ENCODE measurements around the gene GPC6.
A peak's percentile ranks its signal among the peaks of the same experiment; 100 is the strongest.

GPC6 gene

DNA sequence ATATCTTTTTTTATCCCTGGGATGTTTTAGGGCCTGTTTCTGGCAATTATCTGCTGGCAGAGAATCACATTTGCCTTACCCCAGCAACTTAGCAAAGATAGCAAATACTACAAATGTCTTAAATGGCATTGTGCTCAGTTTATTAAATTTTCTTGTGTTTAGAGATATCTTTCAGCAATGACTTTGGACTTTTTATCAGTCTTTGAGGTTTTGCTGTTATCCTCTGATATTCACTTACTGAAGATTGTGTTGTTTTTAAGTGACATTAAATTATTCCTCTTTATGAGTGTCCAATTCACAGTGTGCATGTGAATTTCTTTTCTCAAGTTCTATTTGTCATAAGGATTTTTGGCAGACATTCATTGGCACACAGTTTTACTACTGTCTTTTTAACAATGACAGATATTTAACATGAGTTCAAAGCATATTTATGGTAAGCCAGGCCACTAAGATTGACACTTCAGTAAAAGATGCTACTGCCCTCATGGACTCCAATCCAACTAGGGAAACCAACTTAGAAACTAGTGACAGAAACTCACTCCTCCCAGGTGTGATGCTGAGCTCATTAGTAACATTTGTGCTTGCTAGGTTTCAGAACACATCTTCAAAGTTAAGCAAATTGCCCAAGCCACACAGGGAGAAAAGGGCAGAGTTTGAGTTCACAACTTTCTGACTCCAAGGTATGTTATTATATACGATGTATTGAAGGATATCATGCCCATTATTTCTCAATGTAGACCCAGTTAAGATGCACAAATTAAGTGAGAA is 481.9 kb downstream of the GPC6 start:
- DNase-seq: no peak

DNA sequence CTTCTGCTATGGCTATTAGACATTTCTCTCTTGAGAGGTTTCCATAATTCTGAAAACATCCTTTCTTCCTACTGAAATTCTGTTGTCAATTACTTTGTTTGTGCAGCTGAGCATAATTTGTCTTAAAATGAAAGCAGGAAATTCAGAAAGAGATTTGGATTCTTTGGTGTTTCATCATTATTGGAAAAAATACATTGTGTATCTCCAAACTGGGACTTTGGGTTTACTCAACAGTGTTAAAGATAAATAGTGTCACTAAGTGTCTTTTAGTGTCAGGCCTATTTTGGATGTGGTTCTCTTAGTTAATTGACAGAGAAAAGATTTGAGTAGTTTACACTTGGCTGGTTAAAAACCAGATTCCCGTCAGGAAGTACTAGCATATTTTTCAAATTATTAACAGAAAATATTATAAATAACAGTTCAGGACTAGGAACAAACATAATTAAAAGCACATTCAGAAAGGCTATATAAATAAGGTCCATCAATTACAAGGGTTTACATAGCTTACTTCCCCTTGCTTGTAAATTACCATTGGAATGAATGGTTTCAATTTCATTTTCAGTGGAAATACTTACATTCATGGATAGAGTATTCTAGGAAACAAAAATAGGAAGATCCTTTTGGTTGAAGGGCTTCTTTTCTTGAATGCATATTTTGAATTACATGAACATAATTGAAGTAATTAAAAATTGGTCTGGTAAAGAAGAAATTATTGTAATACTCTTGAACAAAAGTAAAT is 483.1 kb downstream of the GPC6 start:
- no peak for DNase-seq

DNA sequence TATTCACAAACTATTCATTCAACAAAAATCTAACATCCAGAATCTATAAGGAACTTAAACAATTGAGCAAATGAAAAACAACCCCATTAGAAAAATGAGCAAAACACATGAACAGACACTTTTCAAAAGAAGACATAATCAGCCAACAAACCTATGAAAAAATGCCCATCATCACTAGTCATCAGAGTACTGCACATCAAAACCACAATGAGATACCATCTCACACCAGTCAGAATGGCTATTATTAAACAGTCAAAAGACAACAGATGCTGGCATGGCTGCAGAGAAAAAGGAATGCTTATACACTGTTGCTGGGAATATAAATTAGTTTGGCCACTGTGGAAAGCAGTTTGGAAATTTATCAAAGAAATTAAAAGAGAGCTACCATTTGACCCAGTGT is 487.6 kb downstream of the GPC6 start:
- DNase-seq: no peak

DNA sequence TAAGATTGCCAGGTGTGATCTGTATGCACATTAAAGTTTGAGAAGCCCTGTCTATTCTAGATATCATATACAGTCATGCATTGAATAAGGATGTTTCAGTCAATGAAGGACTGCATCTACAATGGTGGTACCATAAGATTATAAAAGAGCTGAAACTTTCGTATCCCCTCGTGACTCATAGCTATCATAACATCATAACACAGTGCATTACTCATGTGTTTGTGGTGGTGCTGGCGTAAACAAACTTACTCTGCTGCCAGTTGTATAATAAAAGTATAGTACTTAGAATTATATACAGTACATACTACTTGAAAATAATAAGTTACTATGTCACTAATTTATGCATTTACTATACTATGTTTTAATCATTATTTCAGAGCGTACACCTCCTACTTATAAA is 489.3 kb downstream of the GPC6 start:
- no peak for DNase-seq

DNA sequence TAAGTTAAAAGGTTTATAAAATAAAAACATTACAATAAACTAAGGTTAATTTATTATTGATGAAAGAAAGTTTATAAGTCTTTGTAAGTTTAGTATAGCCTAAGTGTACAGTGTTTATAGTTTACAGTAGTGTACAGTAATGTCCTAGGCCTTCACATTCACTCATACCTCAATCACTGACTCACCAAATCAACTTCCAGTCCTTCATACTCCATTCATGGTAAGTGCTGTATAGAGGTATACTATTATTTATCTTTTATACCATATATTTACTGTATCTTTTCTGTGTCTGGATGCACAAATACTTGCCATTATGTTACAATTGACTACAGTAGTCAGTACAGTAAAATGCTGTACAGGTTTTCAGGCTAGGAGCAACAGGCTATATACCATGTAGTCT is 490.0 kb downstream of the GPC6 start:
- no peak for DNase-seq

DNA sequence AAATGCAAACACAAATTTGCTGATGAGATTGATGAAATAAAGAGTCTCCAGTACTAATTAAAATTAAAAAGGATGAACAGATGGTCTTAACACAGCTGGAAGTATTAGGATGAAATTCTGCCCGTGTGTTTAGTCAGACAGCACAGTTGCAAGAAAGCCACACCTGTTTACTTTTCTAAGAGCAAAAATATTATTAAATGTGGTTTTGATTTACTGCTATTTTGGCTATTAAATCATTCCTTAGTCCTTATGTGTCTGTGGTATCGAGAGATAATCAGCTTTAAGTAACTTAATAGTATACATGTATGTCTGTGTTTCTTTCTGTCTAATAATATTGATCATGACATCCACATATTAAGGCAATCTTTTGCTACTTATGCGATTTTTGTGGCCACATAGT is 494.9 kb downstream of the GPC6 start:
- DNase-seq: peak; percentile 85

DNA sequence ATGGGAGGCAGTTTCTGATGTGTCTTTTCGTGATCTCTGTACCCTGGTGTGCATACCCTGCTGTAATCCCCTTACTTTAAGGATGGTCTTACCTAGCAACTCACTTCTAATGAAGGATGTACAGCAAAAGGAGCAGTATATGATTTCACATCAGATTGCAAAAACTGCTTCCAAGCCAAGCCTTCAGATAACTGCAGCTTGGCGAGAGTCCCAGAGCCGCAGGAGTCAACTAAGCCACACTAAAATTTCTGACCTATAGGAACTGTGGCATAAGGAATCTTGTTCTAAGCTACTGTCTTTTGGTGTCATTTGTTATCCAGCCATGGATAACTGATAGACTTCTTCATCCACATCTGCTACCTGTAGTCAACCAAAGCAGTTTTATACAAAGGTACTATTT is 496.7 kb downstream of the GPC6 start:
- peak; percentile 78 for DNase-seq

DNA sequence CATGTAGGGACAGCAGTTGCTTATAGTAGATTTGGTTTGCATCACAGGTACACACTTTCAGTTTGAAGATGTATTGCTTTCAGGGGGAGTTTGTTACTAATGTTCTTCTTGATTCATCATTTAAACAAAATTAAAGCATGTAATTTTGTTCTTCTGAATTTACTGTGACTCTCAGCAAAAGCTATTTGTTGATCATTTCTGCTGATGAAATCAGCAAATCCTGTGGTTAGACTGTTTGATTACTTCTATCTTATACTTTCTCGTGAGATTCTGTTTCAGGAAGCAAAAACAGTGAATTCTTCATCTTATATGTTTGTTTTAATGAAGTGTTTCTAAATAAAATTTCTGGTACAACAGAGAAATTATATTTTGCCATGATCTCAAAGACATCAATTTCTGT is 497.6 kb downstream of the GPC6 start:
- DNase-seq: no peak

DNA sequence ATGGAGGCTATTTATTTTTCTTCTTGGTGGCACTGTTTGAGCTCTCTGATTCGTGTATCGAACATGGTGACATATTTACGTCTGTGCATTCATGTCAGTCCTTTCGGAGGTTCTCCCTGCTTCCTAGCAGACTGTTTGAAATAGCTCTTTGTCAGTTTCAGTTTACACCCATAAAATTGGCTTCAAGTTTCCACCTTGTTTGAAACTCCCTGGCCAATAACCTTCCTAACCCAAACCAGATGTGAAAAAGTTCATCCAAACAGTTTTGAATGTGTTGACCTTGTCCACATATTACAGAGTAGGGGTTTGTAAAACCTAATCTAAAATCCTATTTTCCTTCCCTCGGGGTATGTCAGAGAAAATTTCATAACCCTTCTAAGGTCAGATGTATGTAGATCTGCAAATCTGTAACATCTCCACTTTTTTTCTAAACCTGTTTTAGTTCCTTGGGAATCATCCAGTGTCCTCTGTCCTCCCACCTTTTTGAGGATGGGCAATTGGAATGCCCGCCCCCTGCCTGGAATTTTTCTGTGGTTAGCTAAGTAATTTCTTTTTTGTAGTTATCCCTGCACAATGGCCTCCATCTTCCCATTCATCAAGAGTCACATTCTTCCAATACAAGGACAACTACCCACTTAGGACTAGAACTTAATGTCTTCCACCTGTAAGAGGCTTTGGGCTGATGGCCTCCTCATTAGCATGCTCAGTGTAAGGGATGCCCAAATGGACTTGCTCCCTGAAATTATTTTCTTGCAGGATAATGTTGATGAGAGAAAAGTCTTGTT is 499.8 kb downstream of the GPC6 start:
- DNase-seq: peak; percentile 54

DNA sequence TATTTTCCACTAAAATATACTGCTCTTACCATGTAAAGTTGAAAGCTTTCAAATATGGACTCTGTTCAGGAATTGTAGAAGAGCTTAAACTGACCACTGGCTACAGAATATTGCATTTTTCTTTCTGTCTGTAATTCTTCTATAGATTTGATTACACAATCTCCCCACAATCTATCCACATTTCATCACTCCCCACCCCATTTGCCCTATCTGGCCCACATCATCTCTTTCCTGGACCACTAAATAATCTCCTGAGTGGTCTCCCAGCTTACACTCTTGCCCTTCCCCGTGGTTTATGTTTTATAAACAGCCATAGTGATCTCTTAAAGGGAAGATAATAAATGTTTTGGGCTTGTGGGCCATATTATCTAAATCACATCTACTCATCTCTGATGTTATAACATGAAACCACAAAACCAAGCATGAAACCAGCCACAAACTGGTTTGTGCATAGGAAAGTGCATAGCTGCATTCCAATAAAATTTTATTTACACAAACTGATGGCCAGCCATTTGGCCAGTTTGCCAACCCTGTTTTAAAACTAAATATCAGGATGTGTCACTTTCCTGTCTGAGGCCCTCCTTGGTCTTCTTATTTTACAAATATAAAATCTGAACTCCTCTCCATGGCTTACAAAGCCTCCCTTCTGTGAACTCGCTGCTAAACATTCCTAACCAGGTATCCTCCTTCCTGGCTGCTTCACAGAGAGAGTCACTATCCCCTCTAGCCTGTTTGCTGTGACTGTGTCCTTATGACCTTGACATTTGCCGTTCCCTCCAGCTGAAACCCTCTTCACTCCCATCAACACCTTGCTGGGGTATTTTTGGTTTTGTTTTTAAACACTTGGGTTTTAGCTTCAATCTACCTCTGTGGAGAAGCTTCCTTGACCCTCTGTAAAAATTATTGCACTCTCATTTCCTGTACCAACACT is 500.9 kb downstream of the GPC6 start:
- DNase-seq: no peak

DNA sequence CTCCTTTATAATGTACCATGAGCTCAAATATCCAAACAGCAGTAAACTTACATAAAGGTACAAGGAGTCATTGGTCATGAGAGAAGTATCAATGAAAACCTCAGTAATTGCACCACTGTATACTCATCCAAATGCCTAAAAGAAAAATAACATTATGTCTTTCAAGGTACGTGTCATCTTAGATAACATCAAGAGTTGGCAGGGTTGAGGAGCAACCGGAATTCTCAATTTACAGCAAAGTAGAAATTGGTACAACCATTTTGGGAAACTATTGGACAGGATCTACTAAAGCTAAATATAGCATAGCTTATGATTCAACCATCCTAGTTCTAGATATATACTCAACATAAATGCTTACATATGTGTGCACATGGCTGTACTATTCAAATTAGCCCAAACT is 502.8 kb downstream of the GPC6 start:
- no peak for DNase-seq

DNA sequence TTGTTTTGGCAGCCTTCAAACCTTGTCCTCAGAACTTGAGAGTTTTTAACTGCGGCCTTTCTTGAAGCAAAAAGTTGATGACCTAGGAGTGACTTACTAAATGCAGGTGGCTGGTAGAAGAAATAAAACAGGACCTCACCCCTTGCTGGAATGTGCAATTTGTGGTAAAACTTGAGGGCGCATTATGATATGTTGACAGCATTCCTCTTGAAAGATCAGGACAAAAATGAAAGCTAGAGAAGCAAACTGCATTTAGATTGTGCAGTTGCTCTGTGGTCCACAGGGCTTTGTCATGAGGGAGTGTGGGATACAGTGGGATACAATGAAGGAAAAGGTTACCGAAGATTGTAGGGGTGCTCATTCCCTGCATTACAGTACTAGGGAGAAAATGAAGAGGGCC is 504.2 kb downstream of the GPC6 start:
- DNase-seq: no peak

DNA sequence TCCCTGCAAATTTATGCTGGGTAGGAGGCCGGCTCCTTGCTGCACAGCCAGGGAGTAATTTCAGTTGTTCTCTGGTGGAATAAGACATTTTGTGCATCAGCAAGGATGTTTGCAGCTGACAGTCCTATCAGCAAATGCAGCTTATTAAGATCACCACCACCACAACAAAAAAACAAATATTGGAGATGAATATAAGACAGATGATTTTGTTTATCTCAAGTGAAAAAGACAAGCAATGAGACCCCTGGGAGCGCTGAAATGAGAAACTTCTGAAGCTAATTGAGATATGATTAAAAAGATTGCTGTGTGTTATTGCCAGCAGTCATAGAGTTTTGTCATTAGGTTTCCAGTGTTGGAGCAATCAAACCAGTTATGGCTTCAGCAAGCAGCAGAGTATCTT is 505.6 kb downstream of the GPC6 start:
- no peak for DNase-seq

DNA sequence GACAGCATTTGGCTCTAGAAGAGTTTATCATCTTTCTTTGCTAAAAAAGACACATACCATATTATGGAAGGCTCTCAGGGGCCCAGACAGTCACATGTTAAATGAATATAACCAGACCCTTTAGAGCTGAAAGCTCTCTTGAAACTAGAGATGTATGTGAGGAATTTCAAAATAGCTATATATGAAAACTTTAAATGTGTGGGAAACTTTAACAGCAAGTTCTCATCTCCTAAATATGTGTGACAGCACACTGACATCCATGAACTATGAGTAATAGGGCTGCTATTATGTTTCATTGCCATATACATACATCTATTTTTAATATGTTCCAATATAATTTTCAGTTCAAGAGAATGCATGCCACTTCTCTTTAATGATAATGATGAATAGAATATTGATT is 509.5 kb downstream of the GPC6 start:
- DNase-seq: no peak

DNA sequence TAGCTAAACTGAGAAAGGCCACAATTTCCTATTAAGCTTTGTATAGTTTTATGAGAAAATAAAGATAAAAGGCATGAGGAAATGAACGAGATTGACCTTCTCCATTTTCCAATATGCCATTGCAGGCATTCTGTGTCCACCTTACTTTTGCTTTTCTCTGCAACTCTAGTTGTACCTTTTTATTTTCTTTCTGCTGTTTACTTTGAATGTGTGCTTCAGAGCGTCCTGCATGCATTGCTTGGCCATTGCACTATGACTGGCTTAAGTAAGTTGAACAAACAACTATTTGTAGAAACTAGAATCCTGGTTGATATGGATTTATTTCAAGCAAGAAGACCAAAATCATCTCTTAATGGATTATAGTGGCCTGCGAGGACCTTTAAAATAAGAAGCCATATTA is 510.3 kb downstream of the GPC6 start:
- DNase-seq: no peak

DNA sequence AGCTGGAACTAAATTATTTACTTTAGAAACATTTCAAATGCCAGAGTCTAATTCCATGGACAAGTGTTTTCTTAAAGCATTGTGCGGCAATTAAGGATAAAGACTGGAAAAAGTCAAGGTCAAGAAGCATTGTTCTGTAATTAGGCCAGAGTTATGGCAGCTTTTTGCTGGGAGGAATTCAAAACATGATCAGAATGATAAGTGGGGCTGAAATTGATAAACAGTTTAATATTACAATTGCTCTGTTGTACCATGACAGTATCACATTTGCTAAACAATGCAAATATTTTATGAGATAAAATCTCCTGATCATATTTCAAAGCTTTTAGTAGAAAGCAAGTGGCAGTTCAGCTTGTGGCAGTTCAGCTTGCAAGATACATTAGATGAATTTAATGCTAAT is 513.7 kb downstream of the GPC6 start:
- peak; percentile 38 for DNase-seq

DNA sequence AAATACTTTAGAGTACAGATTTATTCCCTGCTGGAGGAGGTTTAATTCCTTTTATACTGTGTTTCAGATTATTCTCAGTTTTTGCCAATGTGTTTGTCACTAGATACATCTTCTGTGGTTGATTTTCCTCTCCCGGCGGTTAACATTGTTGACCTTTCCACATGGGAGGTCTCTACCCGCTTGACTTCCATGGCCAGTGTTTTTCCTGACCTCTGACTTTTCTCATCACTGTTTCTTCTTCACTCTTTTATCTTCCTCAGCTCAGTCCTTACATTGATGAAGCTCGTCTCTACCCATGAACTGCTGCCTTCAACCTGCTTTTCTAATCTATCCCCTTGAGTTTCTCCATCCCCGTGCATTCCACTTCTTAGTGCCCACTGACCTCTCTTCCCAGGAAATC is 517.4 kb downstream of the GPC6 start:
- no peak for DNase-seq

DNA sequence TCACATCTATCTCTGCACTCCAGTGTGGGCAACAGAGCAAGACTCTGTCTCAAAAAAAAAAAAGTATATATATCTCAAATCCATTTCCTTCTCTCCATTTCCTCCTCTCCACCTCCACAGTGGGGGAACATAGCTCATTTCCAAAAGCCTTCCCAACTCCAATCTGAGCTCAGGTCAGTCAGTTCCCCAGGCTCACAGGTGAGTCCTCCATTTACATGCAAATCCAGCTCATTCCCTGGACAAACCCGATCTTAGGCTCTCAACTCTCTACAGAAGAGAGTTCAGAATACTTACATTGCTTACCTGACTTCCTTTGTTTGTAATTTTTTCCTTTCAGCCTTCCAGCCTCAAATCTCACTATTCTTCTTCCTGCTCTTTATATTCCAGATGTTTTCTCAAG is 518.3 kb downstream of the GPC6 start:
- DNase-seq: no peak

DNA sequence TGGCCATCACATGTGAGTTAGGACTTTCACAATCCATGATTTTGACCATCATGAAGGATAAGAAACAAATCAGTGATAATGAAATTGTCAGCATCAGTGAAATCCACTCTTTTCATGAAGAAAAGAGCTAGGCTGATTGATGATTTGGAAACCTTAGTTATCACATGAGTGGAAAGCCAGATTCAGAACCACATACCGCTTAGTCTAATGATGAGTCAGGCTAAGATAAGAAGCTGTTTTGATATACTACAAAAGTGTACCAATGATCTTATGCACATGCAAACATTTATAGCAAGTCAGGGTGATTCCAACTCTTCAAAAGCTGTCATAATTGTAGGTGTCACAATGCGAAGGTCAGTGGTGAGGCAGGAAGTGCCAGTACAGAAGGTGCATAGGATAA is 519.3 kb downstream of the GPC6 start:
- DNase-seq: peak; percentile 41

DNA sequence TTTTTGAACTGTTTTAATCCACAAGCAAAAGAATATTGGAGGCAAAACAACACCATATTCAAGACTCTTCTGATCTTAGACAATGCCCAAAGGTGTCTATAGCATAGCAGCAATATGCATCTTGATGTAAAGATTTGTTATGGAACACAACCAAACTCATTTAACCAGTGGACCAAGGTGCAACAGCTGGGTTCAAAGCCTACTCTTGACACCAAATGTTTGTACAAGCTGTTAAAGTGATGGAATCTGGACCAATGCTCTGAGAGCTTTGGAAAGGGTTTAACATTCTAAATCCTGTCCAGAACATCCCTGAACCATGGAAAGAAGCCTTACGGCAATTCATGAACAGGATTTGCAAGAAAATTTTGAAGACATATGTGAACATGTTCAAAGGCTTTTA is 520.0 kb downstream of the GPC6 start:
- DNase-seq: no peak

DNA sequence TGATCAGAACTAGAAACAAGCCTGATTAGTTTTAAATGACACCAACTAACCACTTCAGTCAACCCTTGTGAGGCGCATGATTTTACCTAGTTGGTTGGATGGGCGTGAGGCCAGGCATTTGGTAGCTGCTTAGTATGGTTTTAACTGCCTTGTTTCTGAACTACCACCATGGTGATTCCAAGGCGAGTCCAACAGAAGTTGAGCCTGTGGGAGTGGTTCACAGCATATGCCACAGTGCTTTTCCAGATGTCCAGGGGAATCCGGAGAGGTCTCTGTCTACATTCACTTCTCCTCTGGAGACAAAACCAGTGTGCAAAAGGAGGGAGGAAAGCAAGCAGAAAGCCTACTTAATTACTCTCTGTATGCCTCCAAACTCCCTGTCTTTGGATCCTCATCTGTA is 524.1 kb downstream of the GPC6 start:
- DNase-seq: peak; percentile 59

DNA sequence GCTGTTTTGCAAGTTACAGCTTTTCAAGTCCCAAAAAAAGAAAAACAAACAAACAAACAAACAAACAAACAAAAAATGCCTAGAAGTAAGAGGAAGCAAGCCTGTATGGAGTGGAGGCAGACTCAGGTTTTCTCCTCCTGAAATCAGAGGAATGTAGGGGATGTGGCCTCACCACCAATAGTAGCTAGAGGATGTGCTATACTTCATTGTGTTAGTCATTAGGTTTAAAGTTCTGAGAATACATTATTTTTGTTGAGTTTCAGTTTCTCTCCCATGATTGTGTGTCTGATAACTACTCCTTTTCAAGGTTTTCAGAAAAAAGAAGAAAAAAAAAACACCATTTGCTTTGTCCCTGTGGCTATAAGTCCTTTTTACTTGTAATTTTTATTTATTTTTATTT is 524.5 kb downstream of the GPC6 start:
- no peak for DNase-seq

DNA sequence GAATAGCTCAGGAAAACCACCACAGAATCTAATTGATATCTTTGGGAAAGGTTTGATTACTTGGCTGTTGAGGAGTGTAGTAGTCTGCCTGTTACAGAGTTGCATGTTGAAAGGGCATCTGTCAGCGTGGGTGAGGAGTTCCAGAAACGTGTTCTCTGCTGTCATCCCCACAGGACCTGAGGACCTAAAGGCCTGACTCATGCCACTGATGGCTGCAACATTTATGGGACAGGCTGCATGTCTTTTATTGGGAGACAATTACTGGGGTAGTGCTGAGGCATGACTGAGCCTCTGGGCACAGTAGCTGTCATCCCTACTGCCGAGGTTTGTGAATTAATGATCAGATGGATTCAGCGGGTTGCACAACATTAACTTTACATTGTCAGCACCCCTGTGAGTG is 525.9 kb downstream of the GPC6 start:
- DNase-seq: no peak

Data from NCI-H69 (cell line).